H9 (cell line): ENCODE results near the gene SCNN1G. TPM values are rescaled to one million over a fixed set of nuclear protein-coding genes. Genes with fewer than 3 reads are reported as not detected.

Experiments
- DNase-seq: peaks from one replicate; pipeline ENCODE4 v3.0.0-alpha.2; 2017
- H2AFZ ChIP-seq: one replicate; pipeline ENCODE4 v1.6.1; 2013; ENCODE audit warnings: mild to moderate bottlenecking, low read length, control low read depth, moderate library complexity
- H2AK5ac ChIP-seq: 2 replicates; pipeline ENCODE4 v1.6.1; 2013; ENCODE audit warnings: low read length, control low read depth, mixed read lengths; ENCODE audit not compliant: insufficient read length
- H2BK120ac ChIP-seq: one replicate; pipeline ENCODE4 v1.6.1; 2013; ENCODE audit warnings: low read depth, mild to moderate bottlenecking, low read length, control low read depth, inconsistent platforms; ENCODE audit not compliant: poor library complexity, severe bottlenecking
- H2BK12ac ChIP-seq: 2 replicates; pipeline ENCODE4 v1.6.1; 2013; ENCODE audit warnings: low read length, control low read depth, mixed read lengths, low read depth; ENCODE audit not compliant: insufficient read length
- H2BK15ac ChIP-seq: 2 replicates; pipeline ENCODE4 v1.6.1; 2013; ENCODE audit warnings: low read depth, low read length, control low read depth
- H2BK20ac ChIP-seq: one replicate; pipeline ENCODE4 v1.6.1; 2013; ENCODE audit warnings: low read depth, mild to moderate bottlenecking, low read length, control low read depth, inconsistent platforms; ENCODE audit not compliant: poor library complexity, severe bottlenecking
- H2BK5ac ChIP-seq: 2 replicates; pipeline ENCODE4 v1.6.1; 2013; ENCODE audit warnings: low read length, control low read depth, mixed read lengths; ENCODE audit not compliant: insufficient read length
- H3K14ac ChIP-seq: 2 replicates; pipeline ENCODE4 v1.6.1; 2013; ENCODE audit warnings: low read length, control low read depth; ENCODE audit not compliant: insufficient read depth
- H3K18ac ChIP-seq: 2 replicates; pipeline ENCODE4 v1.6.1; 2013; ENCODE audit warnings: low read depth, mild to moderate bottlenecking, mixed read lengths, low read length, control low read depth; ENCODE audit not compliant: insufficient read length
- H3K23ac ChIP-seq: 2 replicates; pipeline ENCODE4 v1.6.1; 2013; ENCODE audit warnings: low read length, control low read depth, mixed read lengths, low read depth; ENCODE audit not compliant: insufficient read length
- H3K23me2 ChIP-seq: 2 replicates; pipeline ENCODE4 v1.6.1; 2013; ENCODE audit warnings: low read depth, mild to moderate bottlenecking, mixed read lengths, low read length, control low read depth; ENCODE audit not compliant: insufficient read length, poor library complexity, severe bottlenecking
- H3K27ac ChIP-seq: 2 replicates; pipeline ENCODE4 v1.5.1; 2013; ENCODE audit warnings: low read length, control low read depth, mixed read lengths, low read depth; ENCODE audit not compliant: insufficient read length
- H3K27me3 ChIP-seq: 2 replicates; pipeline ENCODE4 v1.6.1; 2013; ENCODE audit warnings: low read length, control low read depth, inconsistent platforms; ENCODE audit not compliant: insufficient read depth
- H3K4ac ChIP-seq: 2 replicates; pipeline ENCODE4 v1.6.1; 2013; ENCODE audit warnings: low read depth, mild to moderate bottlenecking, control low read depth, inconsistent platforms, low read length, moderate library complexity
- H3K4me1 ChIP-seq: 2 replicates; pipeline ENCODE4 v1.6.1; 2013; ENCODE audit warnings: low read length, control low read depth, inconsistent platforms; ENCODE audit not compliant: insufficient read depth
- H3K4me2 ChIP-seq: 2 replicates; pipeline ENCODE4 v1.6.1; 2013; ENCODE audit warnings: low read length, control low read depth, mixed read lengths; ENCODE audit not compliant: insufficient read length, insufficient read depth
- H3K56ac ChIP-seq: 2 replicates; pipeline ENCODE4 v1.6.1; 2013; ENCODE audit warnings: low read depth, mild to moderate bottlenecking, mixed read lengths, low read length, control low read depth; ENCODE audit not compliant: insufficient read length
- H3K79me1 ChIP-seq: 2 replicates; pipeline ENCODE4 v1.6.1; 2013; ENCODE audit warnings: low read depth, mild to moderate bottlenecking, moderate library complexity, low read length, control low read depth, inconsistent platforms; ENCODE audit not compliant: insufficient read depth, poor library complexity, severe bottlenecking
- H3K79me2 ChIP-seq: 2 replicates; pipeline ENCODE4 v1.6.1; 2013; ENCODE audit warnings: low read length, control low read depth, inconsistent platforms; ENCODE audit not compliant: insufficient read depth
- H3K9ac ChIP-seq: 2 replicates; pipeline ENCODE4 v1.6.1; 2013; ENCODE audit warnings: low read length, control low read depth, mixed read lengths; ENCODE audit not compliant: insufficient read length; ENCODE audit errors: extremely low read depth
- H3K9me3 ChIP-seq: one replicate; pipeline ENCODE4 v1.6.1; 2013; ENCODE audit warnings: low read depth, low read length, inconsistent platforms; ENCODE audit not compliant: control insufficient read depth
- H3T11ph ChIP-seq: one replicate; pipeline ENCODE4 v1.6.1; 2013; ENCODE audit warnings: mild to moderate bottlenecking, low read length, control low read depth, inconsistent platforms
- H4K20me1 ChIP-seq: one replicate; pipeline ENCODE4 v1.6.1; 2013; ENCODE audit not compliant: control insufficient read depth, insufficient read length, insufficient read depth
- H4K5ac ChIP-seq: 2 replicates; pipeline ENCODE4 v1.6.1; 2013; ENCODE audit warnings: low read depth, mild to moderate bottlenecking, mixed read lengths, low read length, control low read depth; ENCODE audit not compliant: insufficient read length
- H4K8ac ChIP-seq: replicated peaks from 2 replicates; pipeline ENCODE4 v1.6.1; 2013; ENCODE audit warnings: low read length, control low read depth, mixed read lengths, low read depth; ENCODE audit not compliant: insufficient read length
- H4K91ac ChIP-seq: 2 replicates; pipeline ENCODE4 v1.6.1; 2013; ENCODE audit warnings: low read depth, mild to moderate bottlenecking, moderate library complexity, mixed read lengths, low read length, control low read depth; ENCODE audit not compliant: insufficient read length
- H3K27ac Mint-ChIP-seq, 3 experiments: 2 replicates in 2 of 3; 3 replicates in 1 of 3; pipeline ENCODE4 v1.8.0; 2020 to 2021; ENCODE audit warnings: mixed read lengths in 3 of 3, mild to moderate bottlenecking in 1 of 3, moderate library complexity in 1 of 3
- H3K27me3 Mint-ChIP-seq: 2 replicates; pipeline ENCODE4 v1.8.0; 2021; ENCODE audit warnings: low read depth, mild to moderate bottlenecking, moderate library complexity, mixed read lengths
- H3K36me3 Mint-ChIP-seq, 3 experiments: 2 replicates in 2 of 3; 3 replicates in 1 of 3; pipeline ENCODE4 v1.8.0; 2020 to 2021; ENCODE audit warnings: low read depth in 3 of 3, mixed read lengths in 3 of 3; ENCODE audit not compliant: insufficient read depth in 1 of 3
- H3K4me1 Mint-ChIP-seq, 2 experiments: 2 replicates each; pipeline ENCODE4 v1.8.0; 2020; ENCODE audit warnings: mixed read lengths in 2 of 2
- H3K4me3 Mint-ChIP-seq, 2 experiments: 2 replicates in 1 of 2; 3 replicates in 1 of 2; pipeline ENCODE4 v1.8.0; 2020 to 2021; ENCODE audit warnings: mild to moderate bottlenecking in 2 of 2, mixed read lengths in 2 of 2, moderate library complexity in 1 of 2
- H3K9me3 Mint-ChIP-seq, 2 experiments: 2 replicates in 1 of 2; 3 replicates in 1 of 2; pipeline ENCODE4 v1.8.0; 2020; ENCODE audit warnings: mild to moderate bottlenecking in 2 of 2, mixed read lengths in 2 of 2, moderate library complexity in 1 of 2
- CTCF ChIP-seq: fragments of 200-600 bp; sonication (generic); conservative IDR thresholded peaks from 3 replicates; pipeline ENCODE4 v1.8.0; 2021; ENCODE audit warnings: antibody characterized with exemption, mild to moderate bottlenecking
- total RNA-seq: library from RNA; stranded (reverse); gene quantifications from 2 replicates; pipeline ENCODE4 v1.2.1, GENCODE V29; 2021

The SCNN1G gene
- total RNA-seq, 1 experiment from 2014 or later: 0.74 TPM

- no peak overlapping the region for H2BK12ac ChIP-seq
- no peak for DNase-seq
- no peak overlapping the region for H2BK20ac ChIP-seq
- H3K56ac ChIP-seq: no peak overlapping the region
- H3K9me3 ChIP-seq: no peaks in the 10 kb centered on the region
- H3K4ac ChIP-seq: no peak overlapping the region
- no peak overlapping the region for H2AFZ ChIP-seq
- H2BK120ac ChIP-seq: no peak overlapping the region
- Mint-ChIP-seq H3K27me3 (peaks cover 1% of the 10 kb centered on the region), H3K4me1 (peaks cover 14 to 24% of the 10 kb centered on the region in 2 experiments), H3K36me3 (no peaks in the 10 kb centered on the region; a peak in 1 of 7 replicates), H3K4me3 (no peak overlapping the region), H3K27ac (peak overlapping the region in 2 of 3 experiments; percentile 23 to 81; a peak in 4 of 7 replicates), H3K9me3 (peaks cover 0 to 2% of the 10 kb centered on the region in 2 experiments; a peak in 1 of 5 replicates)
- H4K8ac ChIP-seq: no peak overlapping the region
- no peaks in the 10 kb centered on the region for H3K79me2 ChIP-seq
- no peak overlapping the region for H3T11ph ChIP-seq
- H3K9ac ChIP-seq: no peak overlapping the region
- no peak overlapping the region for H3K23ac ChIP-seq
- H4K20me1 ChIP-seq: no peaks in the 10 kb centered on the region
- no peak overlapping the region for H3K27ac ChIP-seq
- no peaks in the 10 kb centered on the region for H3K27me3 ChIP-seq
- H3K18ac ChIP-seq: no peak overlapping the region
- no peaks in the 10 kb centered on the region for H3K23me2 ChIP-seq
- H3K4me2 ChIP-seq: no peak overlapping the region
- no peak overlapping the region for H2BK15ac ChIP-seq
- no peak overlapping the region for H3K14ac ChIP-seq
- H3K79me1 ChIP-seq: no peaks in the 10 kb centered on the region
- H4K5ac ChIP-seq: no peak overlapping the region
- H2BK5ac ChIP-seq: no peak overlapping the region
- 0 out of 3 replicates have a peak, but pooled peaks have one; percentile 10 for TF ChIP-seq CTCF
- H3K4me1 ChIP-seq: peaks cover 6% of the 10 kb centered on the region; the same call in 1 of the 2 replicates
- H2AK5ac ChIP-seq: no peak overlapping the region
- H4K91ac ChIP-seq: no peak overlapping the region
These were observed 40.4 kb downstream of the SCNN1G start for GRCh38 chr16:23222929-23223328.
